Kidney glomerular epithelial cell (primary cell): ENCODE results near the gene C3orf70.
"Not testable (repeated sequence)": the region's sequence is repeated elsewhere in the genome, so short reads cannot be mapped to it uniquely, and the experiment has no call there.

Source experiments
- DNase-seq: peaks from one replicate; lab custom pipeline; 2025; lab: John Stamatoyannopoulos, UW

C3orf70 gene

GRCh38 chr3:185151101-185151963, 1.5 kb downstream of the C3orf70 start:
- DNase-seq: no peak

- no peak for DNase-seq
Measured at GRCh38 chr3:185150561-185150960, 2.3 kb downstream of the C3orf70 start.

- DNase-seq: no peak
Measured at GRCh38 chr3:185149591-185149990, 3.3 kb downstream of the C3orf70 start.

- no peak for DNase-seq
Measured at GRCh38 chr3:185145511-185145910, 7.3 kb downstream of the C3orf70 start.

- no peak for DNase-seq
Measured at GRCh38 chr3:185144784-185145183, 8.1 kb downstream of the C3orf70 start.

- DNase-seq: no peak
Measured at GRCh38 chr3:185137821-185138220, 15.0 kb downstream of the C3orf70 start.

- DNase-seq: no peak
Measured at GRCh38 chr3:185134509-185134908, 18.4 kb downstream of the C3orf70 start.

GRCh38 chr3:185131602-185132256, 21.1 kb downstream of the C3orf70 start:
- DNase-seq: no peak

GRCh38 chr3:185129083-185129482, 23.8 kb downstream of the C3orf70 start:
- DNase-seq: no peak

- DNase-seq: no peak
Measured at GRCh38 chr3:185126201-185126600, 26.7 kb downstream of the C3orf70 start.

GRCh38 chr3:185120126-185120525, 32.7 kb downstream of the C3orf70 start:
- DNase-seq: no peak

- DNase-seq: no peak
Measured at GRCh38 chr3:185115371-185115770, 37.5 kb downstream of the C3orf70 start.

- no peak for DNase-seq
Measured at GRCh38 chr3:185114756-185115155, 38.1 kb downstream of the C3orf70 start.

- DNase-seq: no peak
Measured at GRCh38 chr3:185112186-185112585, 40.7 kb downstream of the C3orf70 start.

- not testable (repeated sequence) for DNase-seq
Measured at GRCh38 chr3:185109012-185109411, 43.8 kb downstream of the C3orf70 start.

GRCh38 chr3:185106256-185106890, 46.5 kb downstream of the C3orf70 start:
- DNase-seq: not testable (repeated sequence)

- DNase-seq: no peak
Measured at GRCh38 chr3:185103359-185104127, 49.3 kb downstream of the C3orf70 start.

- DNase-seq: no peak
Measured at GRCh38 chr3:185094697-185095096, 58.2 kb downstream of the C3orf70 start.

- no peak for DNase-seq
Measured at GRCh38 chr3:185093116-185093515, 59.7 kb downstream of the C3orf70 start.

GRCh38 chr3:185090811-185091210, 62.0 kb downstream of the C3orf70 start:
- no peak for DNase-seq

GRCh38 chr3:185089751-185090150, 63.1 kb downstream of the C3orf70 start:
- DNase-seq: peak; percentile 28

GRCh38 chr3:185089343-185089742, 63.5 kb downstream of the C3orf70 start:
- peak; percentile 61 for DNase-seq
